ENCODE results near the gene C19orf53.

GRCh38 chr19:13766095-13766481 lies 8.2 kb upstream of the C19orf53 start:
- TF ChIP-seq POLR2A (IDR thresholded peaks at IDR 0.05; ENCODE audit: borderline replicate concordance, extremely low read depth, insufficient read depth, insufficient read length), result no peak
- TF ChIP-seq CTCF (IDR thresholded peaks at IDR 0.05 in 2 of 3, conservative IDR thresholded peaks at IDR 0.05 in 1 of 3; ENCODE audit: borderline replicate concordance in 1 of 3, insufficient read depth in 1 of 3, low read depth in 2 of 3, low read length in 2 of 3), result no peak

All from HCT116 (cell line).